ENCODE measurements around the gene DNAH17.

Gene DNAH17

DNA sequence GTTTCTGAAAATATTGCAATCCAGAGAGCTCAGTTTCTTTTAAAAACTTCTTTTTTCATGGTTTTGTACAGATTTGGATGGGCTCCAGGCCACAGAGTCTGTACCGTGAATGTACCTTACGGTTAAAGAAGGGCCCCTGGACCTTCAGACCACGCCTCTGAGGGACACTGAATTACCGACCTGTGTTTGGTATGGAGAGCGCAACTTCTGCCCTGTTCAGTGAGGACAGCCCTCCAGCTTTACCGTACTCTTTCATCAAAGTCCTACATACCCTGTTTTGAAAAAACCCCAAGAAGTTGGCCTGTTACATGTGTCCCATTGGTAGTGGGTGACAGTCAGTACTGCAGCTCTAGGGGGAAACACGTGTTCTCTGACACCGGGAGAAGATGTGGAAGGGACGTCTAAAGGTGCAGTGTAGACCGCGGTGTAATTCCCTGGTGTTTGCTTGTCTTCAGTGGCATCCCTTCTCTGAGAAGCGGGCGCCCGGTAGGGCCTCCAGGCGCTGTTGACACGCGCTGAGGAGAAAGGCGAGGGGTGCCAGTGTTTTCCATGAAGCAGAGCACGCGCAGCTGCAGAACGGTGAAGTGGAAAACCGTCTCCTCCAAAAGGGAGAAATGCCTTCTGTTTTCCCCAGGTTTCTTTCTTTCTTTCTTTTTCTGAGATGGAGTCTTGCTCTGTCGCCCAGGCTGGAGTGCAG lies 192.6 kb downstream of the DNAH17 start:
- no peak for DNase-seq

DNA sequence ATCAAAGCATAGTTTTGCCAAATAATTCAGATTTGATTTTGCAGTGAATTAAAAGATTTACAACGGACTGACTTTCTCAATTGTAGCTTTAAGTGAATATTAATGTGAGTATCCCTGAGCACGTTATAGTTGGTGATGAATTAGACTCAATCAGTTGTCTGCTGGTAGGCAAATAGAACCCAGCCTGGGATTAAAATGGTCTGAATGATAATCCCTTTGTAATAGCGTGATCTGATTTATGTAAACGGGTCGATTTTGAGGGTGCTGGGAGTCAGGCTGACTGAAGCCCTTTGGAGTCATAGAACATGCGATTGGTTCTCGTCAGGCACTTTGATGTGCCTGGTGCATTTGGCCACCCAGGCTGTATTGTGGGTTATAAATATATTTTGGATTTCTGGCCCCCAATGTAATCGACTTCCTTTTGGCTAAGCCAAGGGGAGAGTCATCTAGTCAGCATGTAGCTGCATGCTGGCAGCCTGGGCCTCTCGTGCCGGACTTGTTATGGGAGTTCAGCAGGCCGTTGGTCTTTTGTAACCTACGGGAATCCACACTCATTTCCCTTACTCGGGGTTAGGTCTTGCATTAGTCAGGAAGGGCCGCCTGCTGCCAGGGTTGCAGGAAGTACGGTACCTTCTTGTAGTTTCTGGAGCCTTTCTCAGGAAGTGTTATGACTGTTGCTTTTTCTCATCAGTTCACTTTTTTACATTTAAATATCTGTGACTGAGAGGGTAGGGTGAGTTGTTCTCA lies 193.3 kb downstream of the DNAH17 start:
- no peak for DNase-seq

- DNase-seq = no peak
These were observed 195.5 kb downstream of the DNAH17 start for GRCh38 chr17:78381601-78382232.

DNA sequence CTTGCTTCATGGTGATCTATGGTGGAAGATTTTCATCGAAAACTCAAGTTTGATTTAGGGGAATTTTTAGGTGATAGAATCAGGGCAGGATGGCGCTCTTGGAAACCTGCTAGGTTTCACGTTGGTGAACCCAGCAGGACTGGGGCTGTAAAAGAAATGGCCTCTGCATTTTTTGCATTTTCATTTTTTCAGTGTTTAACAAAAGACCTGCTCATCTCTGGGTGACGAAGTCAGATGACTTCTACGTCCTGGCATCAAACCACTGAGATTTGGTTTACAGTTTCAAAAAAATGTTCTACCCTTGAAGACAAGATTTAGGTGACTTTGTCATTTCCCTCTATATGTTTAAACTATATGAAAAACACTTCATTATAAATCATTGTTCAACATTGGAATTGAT lies 196.8 kb downstream of the DNAH17 start:
- no peak for DNase-seq

- DNase-seq = no peak
These were observed 198.1 kb downstream of the DNAH17 start for GRCh38 chr17:78379131-78379491.

DNA sequence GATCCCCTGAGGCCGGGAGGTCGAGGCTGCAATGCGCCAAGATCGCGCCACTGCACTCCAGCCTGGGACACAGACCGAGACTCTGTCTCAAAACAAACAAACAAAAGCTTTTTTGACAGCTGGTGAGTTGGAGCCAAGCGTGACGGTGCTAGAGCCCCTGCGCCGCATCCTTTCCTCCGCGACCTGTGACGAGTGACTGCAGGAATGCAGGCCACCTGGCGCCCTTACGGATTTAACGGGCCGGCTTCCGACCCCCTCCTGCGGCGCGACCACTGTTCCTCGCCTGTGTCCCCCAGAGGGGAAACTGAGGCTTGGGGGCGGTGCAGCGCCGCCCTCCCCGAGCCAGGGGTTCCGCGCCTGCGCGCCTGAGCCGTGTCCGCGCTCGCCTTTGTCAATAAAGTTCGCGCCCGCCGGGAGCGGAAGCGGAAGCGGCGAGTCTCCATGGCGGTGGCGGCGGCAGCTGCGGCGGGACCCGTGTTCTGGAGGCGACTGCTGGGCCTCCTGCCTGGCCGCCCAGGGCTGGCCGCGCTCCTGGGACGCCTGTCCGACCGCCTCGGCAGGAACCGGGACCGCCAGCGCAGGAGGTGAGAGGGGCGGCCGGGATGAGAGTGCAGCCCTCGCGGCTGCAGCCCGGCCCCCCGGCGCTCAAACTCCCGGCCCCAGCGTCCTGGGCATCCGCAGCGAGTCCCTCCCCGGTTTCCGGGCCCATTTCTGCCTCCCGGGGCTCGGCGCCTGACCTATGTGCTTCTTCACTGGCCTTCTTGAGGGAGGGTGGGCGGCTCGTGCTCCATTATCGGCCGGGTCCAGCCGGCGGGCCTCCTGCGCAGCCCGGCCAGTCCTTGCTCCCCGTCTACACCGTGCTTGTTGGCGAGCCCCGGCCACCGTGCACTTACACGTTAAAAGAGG lies 198.7 kb downstream of the DNAH17 start, which contains the start of gene PGS1:
PGS1 (plus strand) TSS at position 425 of the 906 bp plus-strand sequence; CDS start at position 442, 17 bp downstream.
- DNase-seq = peak; percentile 51

DNA sequence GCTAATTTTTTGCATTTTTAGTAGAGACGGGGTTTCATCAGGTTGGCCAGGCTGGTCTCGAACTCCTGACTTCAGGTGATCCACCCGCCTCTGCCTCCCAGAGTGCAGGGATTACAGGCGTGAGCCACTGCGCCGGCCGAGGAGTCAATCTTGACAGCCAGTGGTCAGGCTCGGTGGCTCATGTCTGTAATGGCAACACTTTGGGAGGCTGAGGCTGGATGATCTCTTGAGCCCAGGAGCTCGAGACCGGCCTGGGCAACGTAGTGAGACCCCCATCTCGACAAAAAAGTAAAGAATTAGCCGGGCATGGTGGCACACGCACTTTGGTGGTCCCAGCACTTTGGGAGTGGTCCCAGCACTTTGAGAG lies 199.4 kb downstream of the DNAH17 start:
- DNase-seq = no peak

DNA sequence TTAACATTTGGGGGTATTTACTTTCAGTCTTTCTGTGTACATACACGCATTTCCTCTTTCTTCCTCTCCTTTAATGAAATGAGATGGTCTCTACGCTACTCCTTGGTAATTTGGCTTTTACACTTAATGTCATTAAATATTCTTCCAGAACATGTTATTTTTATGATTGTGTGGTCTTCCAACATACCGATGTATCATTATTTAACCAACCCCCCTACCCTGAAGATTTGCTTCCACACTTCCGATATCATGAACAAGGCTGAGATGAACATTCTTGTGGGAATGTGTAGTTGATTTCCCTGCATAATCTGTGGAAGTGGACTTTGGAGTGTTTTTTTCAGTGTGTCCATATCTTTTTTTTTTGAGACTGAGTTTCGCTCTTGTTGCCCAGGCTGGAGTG lies 201.0 kb downstream of the DNAH17 start:
- no peak for DNase-seq

DNA sequence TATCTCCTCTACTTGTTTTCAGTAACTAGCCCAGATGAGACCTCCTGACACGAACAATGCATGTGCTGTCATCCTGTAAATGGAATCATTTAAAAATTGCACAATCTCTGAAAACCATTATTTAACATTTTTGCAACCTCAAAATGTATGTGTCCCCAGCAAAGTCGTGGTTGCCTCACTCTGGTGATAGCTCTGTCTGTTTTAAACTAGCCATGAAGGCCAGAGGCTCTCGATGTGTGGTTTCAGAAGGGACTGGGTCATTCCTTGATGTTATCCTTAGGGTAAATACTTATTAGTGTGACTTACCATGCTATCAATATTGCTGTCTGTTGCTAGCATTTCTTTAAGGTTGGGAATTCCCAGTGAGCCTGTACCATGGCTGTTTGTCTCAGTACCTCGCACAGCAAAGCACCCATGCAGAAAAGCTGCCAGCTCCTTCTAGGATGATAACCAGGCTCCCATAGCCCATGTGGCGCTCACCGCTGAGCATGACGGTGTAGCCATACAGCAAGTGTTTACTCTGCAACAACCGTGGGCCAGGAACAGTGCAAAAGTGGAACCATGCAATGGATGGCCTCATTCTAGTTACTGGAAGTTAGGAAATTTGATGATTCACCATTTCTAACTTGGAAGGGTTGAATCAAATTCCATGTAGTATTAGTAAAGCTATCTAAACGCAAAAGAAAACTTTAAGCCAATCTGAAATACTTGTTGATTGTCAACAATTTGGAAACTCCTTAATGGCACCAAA lies 201.6 kb downstream of the DNAH17 start:
- no peak for DNase-seq

- no peak for DNase-seq
These were observed 202.4 kb downstream of the DNAH17 start for GRCh38 chr17:78374631-78375274.

GRCh38 chr17:78374189-78374588 lies 203.0 kb downstream of the DNAH17 start:
- no peak for DNase-seq
